ENCODE results near the gene LRRC10.

GRCh38 chr12:69660164-69660863 is 49.6 kb upstream of the LRRC10 start:
- TF ChIP-seq CTCF (IDR thresholded peaks at IDR 0.05) (no peak), POLR2A (IDR thresholded peaks at IDR 0.05) (no peak)
